H9 (cell line): ENCODE data around the gene CHCHD4. TPM values are rescaled to one million over a fixed set of nuclear protein-coding genes. Genes with fewer than 3 reads are reported as not detected.
A peak's percentile ranks its signal among the peaks of the same experiment; 100 is the strongest.

Experiments
- DNase-seq: peaks from one replicate; pipeline ENCODE4 v3.0.0-alpha.2; 2017
- H2AFZ ChIP-seq: one replicate; pipeline ENCODE4 v1.6.1; 2013; ENCODE audit warnings: mild to moderate bottlenecking, low read length, control low read depth, moderate library complexity
- H2AK5ac ChIP-seq: 2 replicates; pipeline ENCODE4 v1.6.1; 2013; ENCODE audit warnings: low read length, control low read depth, mixed read lengths; ENCODE audit not compliant: insufficient read length
- H2BK120ac ChIP-seq: one replicate; pipeline ENCODE4 v1.6.1; 2013; ENCODE audit warnings: low read depth, mild to moderate bottlenecking, low read length, control low read depth, inconsistent platforms; ENCODE audit not compliant: poor library complexity, severe bottlenecking
- H2BK12ac ChIP-seq: 2 replicates; pipeline ENCODE4 v1.6.1; 2013; ENCODE audit warnings: low read length, control low read depth, mixed read lengths, low read depth; ENCODE audit not compliant: insufficient read length
- H2BK15ac ChIP-seq: 2 replicates; pipeline ENCODE4 v1.6.1; 2013; ENCODE audit warnings: low read depth, low read length, control low read depth
- H2BK20ac ChIP-seq: one replicate; pipeline ENCODE4 v1.6.1; 2013; ENCODE audit warnings: low read depth, mild to moderate bottlenecking, low read length, control low read depth, inconsistent platforms; ENCODE audit not compliant: poor library complexity, severe bottlenecking
- H2BK5ac ChIP-seq: 2 replicates; pipeline ENCODE4 v1.6.1; 2013; ENCODE audit warnings: low read length, control low read depth, mixed read lengths; ENCODE audit not compliant: insufficient read length
- H3K14ac ChIP-seq: 2 replicates; pipeline ENCODE4 v1.6.1; 2013; ENCODE audit warnings: low read length, control low read depth; ENCODE audit not compliant: insufficient read depth
- H3K18ac ChIP-seq: 2 replicates; pipeline ENCODE4 v1.6.1; 2013; ENCODE audit warnings: low read depth, mild to moderate bottlenecking, mixed read lengths, low read length, control low read depth; ENCODE audit not compliant: insufficient read length
- H3K23ac ChIP-seq: 2 replicates; pipeline ENCODE4 v1.6.1; 2013; ENCODE audit warnings: low read length, control low read depth, mixed read lengths, low read depth; ENCODE audit not compliant: insufficient read length
- H3K23me2 ChIP-seq: 2 replicates; pipeline ENCODE4 v1.6.1; 2013; ENCODE audit warnings: low read depth, mild to moderate bottlenecking, mixed read lengths, low read length, control low read depth; ENCODE audit not compliant: insufficient read length, poor library complexity, severe bottlenecking
- H3K27ac ChIP-seq: 2 replicates; pipeline ENCODE4 v1.5.1; 2013; ENCODE audit warnings: low read length, control low read depth, mixed read lengths, low read depth; ENCODE audit not compliant: insufficient read length
- H3K27me3 ChIP-seq: 2 replicates; pipeline ENCODE4 v1.6.1; 2013; ENCODE audit warnings: low read length, control low read depth, inconsistent platforms; ENCODE audit not compliant: insufficient read depth
- H3K4ac ChIP-seq: 2 replicates; pipeline ENCODE4 v1.6.1; 2013; ENCODE audit warnings: low read depth, mild to moderate bottlenecking, control low read depth, inconsistent platforms, low read length, moderate library complexity
- H3K4me1 ChIP-seq: 2 replicates; pipeline ENCODE4 v1.6.1; 2013; ENCODE audit warnings: low read length, control low read depth, inconsistent platforms; ENCODE audit not compliant: insufficient read depth
- H3K4me2 ChIP-seq: 2 replicates; pipeline ENCODE4 v1.6.1; 2013; ENCODE audit warnings: low read length, control low read depth, mixed read lengths; ENCODE audit not compliant: insufficient read length, insufficient read depth
- H3K56ac ChIP-seq: 2 replicates; pipeline ENCODE4 v1.6.1; 2013; ENCODE audit warnings: low read depth, mild to moderate bottlenecking, mixed read lengths, low read length, control low read depth; ENCODE audit not compliant: insufficient read length
- H3K79me1 ChIP-seq: 2 replicates; pipeline ENCODE4 v1.6.1; 2013; ENCODE audit warnings: low read depth, mild to moderate bottlenecking, moderate library complexity, low read length, control low read depth, inconsistent platforms; ENCODE audit not compliant: insufficient read depth, poor library complexity, severe bottlenecking
- H3K79me2 ChIP-seq: 2 replicates; pipeline ENCODE4 v1.6.1; 2013; ENCODE audit warnings: low read length, control low read depth, inconsistent platforms; ENCODE audit not compliant: insufficient read depth
- H3K9ac ChIP-seq: 2 replicates; pipeline ENCODE4 v1.6.1; 2013; ENCODE audit warnings: low read length, control low read depth, mixed read lengths; ENCODE audit not compliant: insufficient read length; ENCODE audit errors: extremely low read depth
- H3K9me3 ChIP-seq: one replicate; pipeline ENCODE4 v1.6.1; 2013; ENCODE audit warnings: low read depth, low read length, inconsistent platforms; ENCODE audit not compliant: control insufficient read depth
- H3T11ph ChIP-seq: one replicate; pipeline ENCODE4 v1.6.1; 2013; ENCODE audit warnings: mild to moderate bottlenecking, low read length, control low read depth, inconsistent platforms
- H4K20me1 ChIP-seq: one replicate; pipeline ENCODE4 v1.6.1; 2013; ENCODE audit not compliant: control insufficient read depth, insufficient read length, insufficient read depth
- H4K5ac ChIP-seq: 2 replicates; pipeline ENCODE4 v1.6.1; 2013; ENCODE audit warnings: low read depth, mild to moderate bottlenecking, mixed read lengths, low read length, control low read depth; ENCODE audit not compliant: insufficient read length
- H4K8ac ChIP-seq: replicated peaks from 2 replicates; pipeline ENCODE4 v1.6.1; 2013; ENCODE audit warnings: low read length, control low read depth, mixed read lengths, low read depth; ENCODE audit not compliant: insufficient read length
- H4K91ac ChIP-seq: 2 replicates; pipeline ENCODE4 v1.6.1; 2013; ENCODE audit warnings: low read depth, mild to moderate bottlenecking, moderate library complexity, mixed read lengths, low read length, control low read depth; ENCODE audit not compliant: insufficient read length
- H3K27ac Mint-ChIP-seq, 3 experiments: 2 replicates in 2 of 3; 3 replicates in 1 of 3; pipeline ENCODE4 v1.8.0; 2020 to 2021; ENCODE audit warnings: mixed read lengths in 3 of 3, mild to moderate bottlenecking in 1 of 3, moderate library complexity in 1 of 3
- H3K27me3 Mint-ChIP-seq: 2 replicates; pipeline ENCODE4 v1.8.0; 2021; ENCODE audit warnings: low read depth, mild to moderate bottlenecking, moderate library complexity, mixed read lengths
- H3K36me3 Mint-ChIP-seq, 3 experiments: 2 replicates in 2 of 3; 3 replicates in 1 of 3; pipeline ENCODE4 v1.8.0; 2020 to 2021; ENCODE audit warnings: low read depth in 3 of 3, mixed read lengths in 3 of 3; ENCODE audit not compliant: insufficient read depth in 1 of 3
- H3K4me1 Mint-ChIP-seq, 2 experiments: 2 replicates each; pipeline ENCODE4 v1.8.0; 2020; ENCODE audit warnings: mixed read lengths in 2 of 2
- H3K4me3 Mint-ChIP-seq, 2 experiments: 2 replicates in 1 of 2; 3 replicates in 1 of 2; pipeline ENCODE4 v1.8.0; 2020 to 2021; ENCODE audit warnings: mild to moderate bottlenecking in 2 of 2, mixed read lengths in 2 of 2, moderate library complexity in 1 of 2
- H3K9me3 Mint-ChIP-seq, 2 experiments: 2 replicates in 1 of 2; 3 replicates in 1 of 2; pipeline ENCODE4 v1.8.0; 2020; ENCODE audit warnings: mild to moderate bottlenecking in 2 of 2, mixed read lengths in 2 of 2, moderate library complexity in 1 of 2
- CTCF ChIP-seq: fragments of 200-600 bp; sonication (generic); conservative IDR thresholded peaks from 3 replicates; pipeline ENCODE4 v1.8.0; 2021; ENCODE audit warnings: antibody characterized with exemption, mild to moderate bottlenecking
- WGBS: extraction: QIAGEN DNeasy Blood & Tissue Kit; methylation state at CpG from one replicate; pipeline ENCODE4 v1.1.7; 2013; ENCODE audit warnings: missing lambda C conversion rate, low lambda C conversion rate, mixed read lengths; ENCODE audit not compliant: insufficient read length; ENCODE audit errors: extremely low coverage; 5-methylcytosine and 5-hydroxymethylcytosine counted together
- long read RNA-seq: library from polyadenylated mRNA; unstranded; transcript quantifications from one replicate; pipeline ENCODE4 v2.0.0, GENCODE V29; 2020
- total RNA-seq: library from RNA; stranded (reverse); gene quantifications from 2 replicates; pipeline ENCODE4 v1.2.1, GENCODE V29; 2021

CHCHD4 gene
- total RNA-seq, result 13.3 and 13.7 TPM in 2 replicates
- long read RNA-seq, transcript CHCHD4-202 (3 exons, 1,405 nt), result major isoform, 32 of 34 reads
- long read RNA-seq, partial matches to known transcripts, result 0 of 34 reads
- long read RNA-seq, other reads (novel, unspliced or antisense), result 1 of 34 reads

GRCh38 chr3:14124615-14125192 lies at the start of gene CHCHD4, which contains the start of gene TMEM43:
TSS of gene CHCHD4 (minus strand) at chr3:14124870. CDS start at chr3:14124676, 194 bp downstream.
TSS of gene TMEM43 (plus strand) at chr3:14125052. CDS start at chr3:14125194, 142 bp downstream.
- Mint-ChIP-seq H3K27me3 (peaks cover 3% of the 10 kb centered on the region; the same call in 1 of the 2 replicates), H3K27ac (peak within 1 kb of the TSS; percentile 95 to 99 (median 98)), H3K4me1 (peaks cover 35 to 39% of the 10 kb centered on the region in 2 experiments), H3K9me3 (peaks cover 0 to 8% of the 10 kb centered on the region in 2 experiments; a peak in 4 of 5 replicates), H3K4me3 (peak within 1 kb of the TSS; percentile 99 to 100), H3K36me3 (peaks cover 40 to 45% (median 40%) of the 10 kb centered on the region in 3 experiments)
- no peak within 1 kb of the TSS for H2BK20ac ChIP-seq
- H3T11ph ChIP-seq, result no peak within 1 kb of the TSS
- no CpG with 5 or more reads among the region's 55 CpGs for WGBS
- TF ChIP-seq CTCF, result no peak
- H2AK5ac ChIP-seq, result no peak within 1 kb of the TSS
- no peak within 1 kb of the TSS for H4K5ac ChIP-seq
- no peak within 1 kb of the TSS for H4K91ac ChIP-seq
- H3K23ac ChIP-seq, result no peak within 1 kb of the TSS
- H2BK15ac ChIP-seq, result no peak within 1 kb of the TSS
- H3K23me2 ChIP-seq, result peaks cover 14% of the 10 kb centered on the region
- H3K79me2 ChIP-seq, result peaks cover 3% of the 10 kb centered on the region; the same call in 1 of the 2 replicates
- no peak within 1 kb of the TSS for H2BK5ac ChIP-seq
- no peak within 1 kb of the TSS for H4K8ac ChIP-seq
- peak within 1 kb of the TSS; percentile 71 for H3K9ac ChIP-seq
- H3K79me1 ChIP-seq, result peaks cover 9% of the 10 kb centered on the region
- no peak within 1 kb of the TSS for H2BK120ac ChIP-seq
- H2AFZ ChIP-seq, result no peak within 1 kb of the TSS
- no peak within 1 kb of the TSS for H3K4ac ChIP-seq
- no peaks in the 10 kb centered on the region for H4K20me1 ChIP-seq
- DNase-seq, result peak; percentile 99
- peak within 1 kb of the TSS; percentile 76 for H3K4me2 ChIP-seq
- H3K27ac ChIP-seq, result no peak within 1 kb of the TSS
- H3K9me3 ChIP-seq, result no peaks in the 10 kb centered on the region
- H2BK12ac ChIP-seq, result no peak within 1 kb of the TSS
- H3K18ac ChIP-seq, result peak within 1 kb of the TSS; percentile 28
- peak within 1 kb of the TSS; percentile 51 for H3K14ac ChIP-seq
- no peaks in the 10 kb centered on the region for H3K4me1 ChIP-seq
- no peaks in the 10 kb centered on the region for H3K27me3 ChIP-seq
- H3K56ac ChIP-seq, result no peak within 1 kb of the TSS
